RWPE2 (cell line): Measurements from ENCODE around the gene TLL1.
A peak's percentile ranks its signal among the peaks of the same experiment; 100 is the strongest.

ENCODE experiments used
- ATAC-seq: fragments of 200-7000 bp; cut with Tn5 transposase; 3 replicates; pipeline ENCODE4 v1.9.1; 2021; ENCODE audit warnings: low read depth
- DNase-seq: peaks from one replicate; pipeline ENCODE4 v3.0.0-alpha.2; 2020; ENCODE audit warnings: low spot score
- H3K27ac ChIP-seq: fragments of 450-650 bp; 2 replicates; pipeline ENCODE4 v1.5.1; 2017; ENCODE audit warnings: mild to moderate bottlenecking; ENCODE audit not compliant: poor library complexity, severe bottlenecking
- H3K27me3 ChIP-seq: fragments of 250-450 bp; sonication (Bioruptor Pico); 2 replicates; pipeline ENCODE4 v1.5.1; 2021; ENCODE audit warnings: mild to moderate bottlenecking, moderate library complexity; ENCODE audit not compliant: insufficient read depth, poor library complexity, severe bottlenecking
- H3K36me3 ChIP-seq: fragments of 250-450 bp; sonication (Bioruptor Pico); 2 replicates; pipeline ENCODE4 v1.5.1; 2020; ENCODE audit warnings: low read depth, mild to moderate bottlenecking, moderate library complexity
- H3K4me1 ChIP-seq: fragments of 250-450 bp; sonication (Bioruptor Pico); 2 replicates; pipeline ENCODE4 v1.5.1; 2021; ENCODE audit warnings: mild to moderate bottlenecking, moderate library complexity; ENCODE audit not compliant: insufficient read depth, poor library complexity, severe bottlenecking
- H3K4me3 ChIP-seq: fragments of 250-450 bp; sonication (Bioruptor Pico); 2 replicates; pipeline ENCODE4 v1.5.1; 2021; ENCODE audit warnings: mild to moderate bottlenecking, moderate library complexity; ENCODE audit not compliant: severe bottlenecking
- H3K9me3 ChIP-seq: fragments of 250-450 bp; sonication (Bioruptor Pico); 2 replicates; pipeline ENCODE4 v1.5.1; 2021; ENCODE audit warnings: mild to moderate bottlenecking, moderate library complexity; ENCODE audit not compliant: severe bottlenecking
- TF ChIP-seq, protein P1 (sequence below): fragments of 450-650 bp; IDR thresholded peaks from one replicate; pipeline ENCODE4 v1.5.1; 2017; ENCODE audit warnings: mild to moderate bottlenecking, moderate library complexity; ENCODE audit not compliant: poor library complexity, severe bottlenecking

Gene TLL1

DNA sequence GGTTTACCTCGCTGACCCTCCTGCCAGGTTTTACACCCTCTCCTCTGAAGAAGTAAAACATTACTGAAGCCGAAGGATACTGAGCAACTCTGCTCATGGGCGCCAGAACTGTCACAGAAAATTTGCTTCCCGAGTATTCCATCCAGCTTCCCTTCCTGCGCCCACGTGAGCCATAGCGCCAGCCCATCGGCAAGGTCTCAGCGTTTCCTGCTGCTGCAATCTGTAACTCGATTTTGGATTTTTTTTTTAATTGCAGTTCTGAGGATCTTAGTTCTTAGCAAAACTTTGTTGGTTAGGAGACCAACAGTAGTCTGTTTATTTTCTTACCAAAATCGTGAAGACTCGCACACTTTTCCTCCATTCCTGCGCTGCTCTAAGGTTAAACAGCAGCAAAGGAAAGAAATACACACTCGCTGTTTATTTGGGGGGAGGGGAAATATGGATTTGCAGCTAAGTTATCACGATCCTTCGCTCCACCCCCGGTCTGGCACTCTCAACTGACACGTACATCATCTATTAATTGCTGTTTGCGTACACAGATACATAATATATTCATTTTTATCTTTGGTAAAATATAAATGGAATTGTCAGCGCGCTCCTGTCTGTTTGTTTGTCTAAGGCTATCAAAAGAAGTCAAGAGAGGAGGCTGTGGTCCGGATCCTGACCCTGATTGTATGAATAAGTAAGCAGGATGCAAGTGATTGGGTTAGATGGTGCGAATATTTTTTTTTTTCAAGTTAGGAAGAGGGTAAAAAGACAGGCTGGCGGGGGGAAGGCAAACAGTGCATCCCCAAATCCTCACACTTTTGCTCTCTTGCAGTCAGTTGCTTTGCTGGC, at the start of gene TLL1:
TSS of gene TLL1 (plus strand) at position 777 of the 837 bp plus-strand sequence. CDS start 668 bp downstream, outside the sequence.
- Histone ChIP-seq H3K27ac (peak within 1 kb of the TSS; percentile 55), H3K4me3 (peak within 1 kb of the TSS; percentile 45), H3K36me3 (no peaks in the 10 kb centered on the region), H3K4me1 (peaks cover 8% of the 10 kb centered on the region), H3K9me3 (no peaks in the 10 kb centered on the region), H3K27me3 (no peaks in the 10 kb centered on the region)
- TF ChIP-seq, protein P1, sequence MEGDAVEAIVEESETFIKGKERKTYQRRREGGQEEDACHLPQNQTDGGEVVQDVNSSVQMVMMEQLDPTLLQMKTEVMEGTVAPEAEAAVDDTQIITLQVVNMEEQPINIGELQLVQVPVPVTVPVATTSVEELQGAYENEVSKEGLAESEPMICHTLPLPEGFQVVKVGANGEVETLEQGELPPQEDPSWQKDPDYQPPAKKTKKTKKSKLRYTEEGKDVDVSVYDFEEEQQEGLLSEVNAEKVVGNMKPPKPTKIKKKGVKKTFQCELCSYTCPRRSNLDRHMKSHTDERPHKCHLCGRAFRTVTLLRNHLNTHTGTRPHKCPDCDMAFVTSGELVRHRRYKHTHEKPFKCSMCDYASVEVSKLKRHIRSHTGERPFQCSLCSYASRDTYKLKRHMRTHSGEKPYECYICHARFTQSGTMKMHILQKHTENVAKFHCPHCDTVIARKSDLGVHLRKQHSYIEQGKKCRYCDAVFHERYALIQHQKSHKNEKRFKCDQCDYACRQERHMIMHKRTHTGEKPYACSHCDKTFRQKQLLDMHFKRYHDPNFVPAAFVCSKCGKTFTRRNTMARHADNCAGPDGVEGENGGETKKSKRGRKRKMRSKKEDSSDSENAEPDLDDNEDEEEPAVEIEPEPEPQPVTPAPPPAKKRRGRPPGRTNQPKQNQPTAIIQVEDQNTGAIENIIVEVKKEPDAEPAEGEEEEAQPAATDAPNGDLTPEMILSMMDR, result no peak
- DNase-seq, result no peak
- ATAC-seq, result peak; percentile 17; the same call in 1 of the 3 replicates

DNA sequence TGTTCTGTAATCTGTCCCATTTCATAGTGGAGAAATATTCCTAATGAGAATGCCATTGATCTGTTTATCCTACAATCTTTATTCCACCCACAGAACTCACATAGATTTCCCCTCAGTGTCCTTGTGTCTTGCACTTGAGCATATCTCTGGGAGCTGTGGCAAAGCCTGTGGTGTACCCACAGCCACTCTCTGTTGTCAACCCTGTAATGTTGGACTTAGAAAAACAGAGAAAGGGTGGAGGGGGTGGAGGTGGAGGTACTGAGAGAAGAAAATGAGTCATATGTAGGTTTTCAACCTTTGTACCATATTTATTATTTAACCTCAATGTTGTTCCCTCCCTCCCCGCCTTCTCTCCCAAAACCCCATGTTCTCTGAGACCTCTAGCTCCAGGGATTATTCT, 46.9 kb upstream of the TLL1 start:
- ATAC-seq, result no peak

DNA sequence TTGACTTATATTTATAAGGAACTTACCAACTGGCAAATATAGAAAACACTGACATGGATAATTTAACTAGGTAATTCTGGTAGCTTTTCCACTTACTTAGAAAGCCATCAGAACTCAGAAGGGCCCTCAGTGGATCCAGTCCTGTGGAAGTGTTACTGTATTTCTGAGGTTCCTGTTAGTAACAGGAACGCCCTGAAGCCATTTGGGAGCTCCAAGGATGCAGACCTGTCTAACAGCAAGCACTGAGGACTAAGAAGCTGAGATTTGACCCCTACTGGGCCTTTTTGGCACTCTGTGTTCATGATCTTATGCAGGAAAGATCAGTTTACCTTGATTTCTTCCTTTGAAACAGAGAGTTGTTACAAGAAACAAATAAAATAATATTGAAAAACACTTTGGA, 46.0 kb upstream of the TLL1 start:
- no peak for ATAC-seq
- Histone ChIP-seq H3K4me1 (peaks cover 10% of the 10 kb centered on the region), H3K27me3 (no peaks in the 10 kb centered on the region), H3K27ac (no peak overlapping the region), H3K4me3 (no peak overlapping the region), H3K9me3 (no peaks in the 10 kb centered on the region), H3K36me3 (no peaks in the 10 kb centered on the region)
- no peak for DNase-seq
- TF ChIP-seq, protein P1, result no peak

More for the DNA sequence above, 46.9 kb upstream of the TLL1 start:
- Histone ChIP-seq H3K27ac (no peak overlapping the region), H3K4me1 (peaks cover 10% of the 10 kb centered on the region), H3K27me3 (no peaks in the 10 kb centered on the region), H3K4me3 (no peak overlapping the region), H3K9me3 (no peaks in the 10 kb centered on the region), H3K36me3 (no peaks in the 10 kb centered on the region)
- TF ChIP-seq, protein P1, result no peak
- DNase-seq, result no peak

DNA sequence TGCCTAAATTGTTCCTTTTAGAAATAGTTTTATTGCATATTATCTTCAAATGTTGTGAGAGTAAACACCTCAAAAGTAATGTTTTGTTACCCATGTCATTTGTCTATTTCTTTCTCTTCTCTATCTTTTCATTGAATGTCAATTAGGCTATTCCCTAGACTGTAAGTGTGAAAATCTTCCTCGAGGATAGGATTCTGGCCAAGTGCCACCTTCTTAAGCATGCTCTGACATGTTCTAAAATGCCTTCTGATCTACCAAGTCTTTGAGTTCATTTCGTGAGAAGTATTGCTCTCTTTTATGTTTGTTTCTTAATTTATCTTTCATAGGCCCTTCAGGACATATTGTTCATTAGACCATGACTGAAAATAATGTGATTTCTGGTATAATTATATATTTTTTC, 44.1 kb upstream of the TLL1 start:
- DNase-seq, result no peak

More for the DNA sequence above, 44.1 kb upstream of the TLL1 start:
- no peaks in the 10 kb centered on the region for H3K27me3 ChIP-seq
- H3K4me1 ChIP-seq, result peaks cover 10% of the 10 kb centered on the region
- H3K4me3 ChIP-seq, result no peak overlapping the region
- TF ChIP-seq, protein P1, result no peak
- H3K9me3 ChIP-seq, result no peaks in the 10 kb centered on the region
- H3K36me3 ChIP-seq, result no peaks in the 10 kb centered on the region
- no peak for ATAC-seq
- H3K27ac ChIP-seq, result no peak overlapping the region
